NAMALWA (cell line): ENCODE results near the gene XPO5.
"Not testable (repeated sequence)": the region's sequence is repeated elsewhere in the genome, so short reads cannot be mapped to it uniquely, and the experiment has no call there.

ENCODE experiments used
- DNase-seq: peaks from one replicate; pipeline ENCODE4 v3.0.0-alpha.2; 2015; ENCODE audit warnings: low spot score

The XPO5 gene

DNA sequence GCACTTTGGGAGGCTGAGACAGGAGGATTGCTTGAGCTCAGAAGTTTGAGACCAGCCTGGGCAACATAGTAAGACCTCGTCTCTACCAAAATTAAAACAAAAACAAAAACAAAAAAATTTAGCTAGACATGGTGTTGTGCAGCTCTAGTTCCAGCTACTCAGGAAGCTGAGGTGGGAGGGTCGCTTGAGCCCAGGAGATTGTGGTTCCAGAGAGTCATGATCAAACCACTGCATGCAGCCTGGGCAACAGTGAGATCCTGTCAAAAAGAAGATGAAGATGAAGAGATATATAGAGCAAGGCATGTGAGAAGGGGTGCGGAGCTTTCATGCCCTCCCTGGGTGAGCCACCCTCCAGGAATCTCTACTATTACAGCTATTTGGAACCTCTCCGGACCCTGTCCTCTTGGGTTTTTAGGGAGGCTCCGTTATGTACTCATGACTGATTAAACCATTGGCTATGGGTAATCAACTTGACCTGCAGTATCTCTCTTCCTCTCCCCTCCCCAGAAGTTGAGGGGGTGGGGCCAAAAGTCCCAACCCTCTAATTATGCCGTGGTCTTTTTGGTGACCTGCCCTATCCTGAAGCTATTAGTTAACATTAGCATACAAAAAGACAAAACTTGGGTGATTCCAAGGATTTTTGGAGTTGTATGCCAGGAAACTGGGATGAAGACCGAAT is 9.2 kb upstream of the XPO5 start:
- no peak for DNase-seq

DNA sequence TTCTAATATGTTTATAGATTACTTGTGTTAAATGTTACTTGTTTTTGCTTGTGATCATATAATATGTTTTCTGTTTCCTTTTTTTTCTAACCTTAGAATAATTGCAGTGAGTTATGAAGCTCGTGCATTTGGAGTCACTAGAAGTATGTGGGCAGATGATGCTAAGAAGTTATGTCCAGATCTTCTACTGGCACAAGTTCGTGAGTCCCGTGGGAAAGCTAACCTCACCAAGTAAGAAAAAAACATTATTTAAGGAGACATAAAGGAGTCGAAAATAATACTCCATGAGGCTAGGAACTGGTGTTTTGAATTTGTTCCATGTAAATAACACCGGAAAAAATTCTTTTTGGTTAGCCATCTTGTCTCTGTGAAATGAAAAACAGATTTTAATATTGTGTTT is 7.1 kb upstream of the XPO5 start:
- no peak for DNase-seq

DNA sequence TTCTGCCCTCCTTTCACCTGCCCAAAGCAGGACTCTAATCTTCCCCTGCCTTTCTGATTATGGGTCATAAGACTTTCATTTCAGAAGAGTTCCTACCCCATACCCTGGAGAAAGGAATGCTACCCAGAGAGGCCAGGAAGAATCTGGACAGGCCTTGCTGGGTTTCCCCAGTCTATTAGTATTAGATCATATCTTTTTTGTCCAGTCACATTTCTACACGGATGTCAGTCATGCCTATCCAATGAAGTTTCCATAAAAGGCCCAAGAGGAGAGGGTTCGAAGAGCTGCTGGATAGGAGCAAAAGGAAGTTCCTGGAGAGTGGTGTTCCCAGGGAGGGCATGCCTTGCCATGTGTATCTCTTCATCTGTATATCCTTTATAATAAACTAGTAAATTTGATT is 3.3 kb upstream of the XPO5 start:
- no peak for DNase-seq

DNA sequence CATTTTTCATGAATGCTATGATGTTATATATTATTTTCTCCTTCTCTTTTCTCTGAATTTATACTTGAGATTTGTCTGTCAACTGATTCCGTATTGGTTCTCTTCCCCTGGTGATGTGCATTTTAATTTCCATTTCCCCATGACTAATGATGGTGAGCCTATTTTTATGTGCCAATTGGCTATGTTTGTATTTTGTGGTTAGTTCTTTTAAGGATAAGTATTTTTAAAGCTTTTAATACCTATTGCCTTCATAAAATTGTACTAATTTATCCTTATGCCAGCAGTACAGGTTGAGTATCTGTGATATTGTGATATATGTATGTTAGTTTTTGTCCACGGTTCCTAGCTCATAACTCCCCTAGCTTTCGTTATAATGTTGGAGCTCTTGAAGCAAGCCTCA is 2.9 kb upstream of the XPO5 start:
- DNase-seq: no peak

DNA sequence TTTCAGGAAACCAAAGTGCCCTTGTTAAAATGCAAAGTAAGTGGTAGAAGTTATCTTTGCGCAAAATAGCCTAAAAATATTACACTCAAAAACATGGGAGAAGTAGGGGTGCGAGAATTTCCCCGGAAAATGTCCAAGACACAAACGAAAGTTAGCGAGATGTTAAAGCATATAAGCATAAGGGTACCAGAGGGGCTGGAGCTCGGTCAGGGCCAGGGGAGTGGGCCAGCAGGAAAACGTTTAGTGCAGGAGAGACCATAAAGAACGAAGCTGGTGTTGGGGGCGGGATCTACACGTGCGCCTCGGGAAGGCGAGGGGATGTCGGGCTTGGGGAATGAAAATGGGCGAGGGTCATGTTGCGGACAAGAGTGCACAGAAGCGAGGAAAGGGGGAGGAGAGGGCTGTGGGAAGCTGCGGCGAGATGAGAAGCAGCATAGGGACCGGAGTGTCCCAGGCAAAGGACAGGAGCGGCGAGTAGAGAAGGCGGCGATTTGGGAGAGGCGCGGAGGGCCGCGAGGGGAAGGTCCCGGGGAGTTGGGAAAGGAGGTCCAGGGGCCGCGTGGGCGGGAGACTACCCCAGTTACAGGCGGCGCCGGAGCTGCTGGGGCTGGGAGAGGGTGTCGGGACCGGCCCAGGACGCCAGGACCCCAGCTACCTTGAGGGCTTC is 600 bp downstream of the XPO5 start:
- peak; percentile 39 for DNase-seq

DNA sequence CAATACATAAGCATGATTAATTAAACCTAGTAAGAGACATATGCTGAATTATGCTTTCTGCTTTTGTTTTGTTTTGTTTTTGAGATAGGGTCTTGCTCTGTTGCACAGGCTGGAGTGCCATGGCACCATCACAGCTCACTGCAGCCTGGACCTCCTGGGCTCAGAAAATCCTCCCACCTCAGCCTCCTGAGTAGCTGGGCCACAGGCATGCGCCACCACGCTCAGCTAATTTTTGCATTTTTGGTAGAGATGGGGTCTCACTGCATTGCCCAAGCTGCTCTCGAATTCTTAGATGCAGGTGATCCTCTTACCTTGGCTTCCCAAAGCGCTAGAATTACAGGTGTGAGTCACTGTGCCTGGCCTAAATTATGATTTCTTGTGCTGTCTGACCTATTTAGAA is 3.8 kb downstream of the XPO5 start:
- DNase-seq: no peak

DNA sequence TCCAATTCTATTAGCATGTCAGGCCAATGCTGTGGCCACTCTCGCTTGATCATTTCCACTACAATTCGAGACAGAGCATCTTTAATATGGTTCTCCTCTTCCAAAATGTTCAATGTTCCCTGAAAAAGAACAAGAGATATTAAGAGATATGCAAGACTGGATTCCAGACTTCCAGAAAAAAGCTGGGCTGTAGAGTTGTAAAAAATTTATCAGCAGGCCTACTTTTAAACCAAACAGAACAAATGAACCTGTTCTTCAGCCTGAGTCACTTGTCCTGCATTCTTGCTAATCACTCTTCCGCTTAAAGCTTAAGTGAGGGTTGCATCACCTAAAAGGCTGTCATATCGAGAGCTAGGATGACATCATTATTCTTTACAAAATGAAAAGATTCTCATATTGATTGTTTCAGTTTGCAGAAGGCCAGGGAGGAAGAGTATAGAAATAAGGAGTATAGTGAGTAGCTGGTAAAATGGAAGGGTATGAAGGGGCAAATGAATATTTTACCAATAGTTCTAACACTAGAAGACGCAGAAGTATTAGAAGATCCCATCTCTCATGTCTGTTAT is 4.9 kb downstream of the XPO5 start:
- no peak for DNase-seq

DNA sequence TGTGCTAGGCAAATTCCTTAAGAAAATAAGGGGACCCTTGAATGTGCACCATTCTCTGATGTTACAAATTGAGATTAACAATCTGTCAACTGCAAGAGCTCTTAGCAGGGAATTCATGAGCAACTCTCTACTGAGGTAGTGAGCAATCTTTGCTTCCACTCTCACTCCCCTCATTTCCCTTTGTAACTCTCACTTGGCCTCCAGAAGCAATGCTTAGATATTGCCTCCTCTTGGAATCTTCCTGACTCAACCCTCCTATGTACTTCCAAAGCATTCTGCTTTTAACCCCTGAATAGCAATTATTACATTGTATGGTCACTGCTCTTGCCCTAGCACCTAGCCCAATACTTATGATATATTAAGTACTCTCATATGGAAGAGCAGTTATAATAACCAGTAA is 16.5 kb downstream of the XPO5 start:
- DNase-seq: no peak

DNA sequence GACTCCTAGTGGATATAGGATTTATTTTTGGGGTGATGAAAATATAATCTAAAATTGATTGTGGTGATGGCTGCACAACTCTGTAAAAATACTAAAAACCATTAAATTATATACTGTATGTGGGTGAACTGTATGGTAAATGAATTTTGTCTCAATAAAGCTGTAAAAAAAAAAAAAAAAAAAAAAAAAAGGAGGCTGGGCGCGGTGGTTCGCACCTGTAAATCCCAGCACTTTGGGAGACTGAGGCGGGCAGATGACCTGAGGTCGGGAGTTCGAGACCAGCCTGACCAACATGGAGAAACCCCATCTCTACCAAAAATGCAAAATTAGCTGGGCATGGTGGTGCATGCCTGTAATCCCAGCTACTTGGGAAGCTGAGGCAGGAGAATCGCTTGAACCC is 18.2 kb downstream of the XPO5 start:
- not testable (repeated sequence) for DNase-seq

DNA sequence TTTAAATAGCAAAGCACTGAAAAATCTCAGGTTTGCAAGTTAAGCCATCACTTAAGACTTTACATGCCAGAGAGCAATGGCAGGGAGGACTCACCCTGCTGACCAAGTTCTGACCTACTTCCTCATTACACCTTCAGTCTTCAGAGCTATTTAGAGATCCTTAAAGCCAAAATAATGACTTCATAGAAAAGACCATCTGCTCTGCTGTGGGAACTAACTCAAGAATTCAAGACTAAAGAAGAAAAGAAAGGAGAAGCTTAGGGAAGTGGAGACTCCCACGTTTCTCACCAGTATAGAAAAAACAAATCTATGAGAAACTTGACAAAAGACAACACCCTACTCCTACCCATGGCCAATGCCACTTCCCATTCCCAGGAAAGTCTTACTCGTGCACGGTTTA is 28.6 kb downstream of the XPO5 start:
- DNase-seq: no peak

DNA sequence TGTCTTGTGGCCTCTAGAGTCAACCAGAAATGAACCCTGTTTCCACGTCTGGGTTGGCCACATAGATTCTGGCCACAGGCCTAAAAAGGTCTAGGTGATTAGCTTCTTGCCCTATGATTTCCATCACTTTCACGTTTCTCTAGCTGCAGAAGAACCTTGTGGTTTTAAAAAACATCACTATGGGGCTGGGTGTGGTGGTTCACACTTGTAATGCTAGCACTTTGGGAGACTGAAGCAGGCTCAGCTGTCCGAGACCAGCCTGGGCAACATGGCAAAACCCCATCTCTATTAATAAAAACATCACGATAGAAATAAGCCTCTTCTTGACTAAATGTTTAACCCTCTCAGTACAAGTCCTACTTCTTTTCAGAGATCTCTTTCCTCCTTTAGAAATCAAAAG is 31.4 kb downstream of the XPO5 start:
- DNase-seq: no peak

DNA sequence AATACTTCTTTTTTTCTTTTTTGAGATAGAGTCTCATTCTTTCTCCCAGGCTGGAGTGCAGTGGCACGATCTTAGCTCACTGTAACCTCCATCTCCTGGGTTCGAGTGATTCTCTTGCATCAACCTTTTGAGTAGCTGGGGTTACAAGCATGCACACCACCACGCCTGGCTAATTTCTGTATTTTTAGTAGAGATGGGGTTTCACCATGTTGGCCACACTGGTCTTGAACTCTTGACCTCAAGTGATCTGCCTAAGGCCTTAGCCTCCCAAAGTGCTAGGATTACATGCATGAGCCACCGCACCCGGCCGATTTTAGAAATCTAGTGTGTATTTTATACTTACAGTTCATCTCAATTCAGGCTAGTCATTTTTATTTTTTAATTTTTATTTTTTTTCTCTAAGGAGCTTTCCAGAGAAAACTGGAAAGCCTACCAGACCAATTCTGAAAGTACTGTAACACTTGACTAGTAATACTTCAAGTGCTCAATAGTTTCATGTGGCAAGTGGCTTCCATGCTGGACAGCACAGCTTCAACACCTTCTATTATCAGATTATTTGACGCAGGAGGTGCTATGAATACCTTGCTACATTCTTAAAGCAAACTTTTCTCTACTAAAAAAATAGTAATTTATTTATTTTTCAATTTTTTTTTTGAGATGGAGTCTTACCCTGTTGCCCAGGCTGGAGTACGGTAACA is 33.9 kb downstream of the XPO5 start:
- DNase-seq: no peak

DNA sequence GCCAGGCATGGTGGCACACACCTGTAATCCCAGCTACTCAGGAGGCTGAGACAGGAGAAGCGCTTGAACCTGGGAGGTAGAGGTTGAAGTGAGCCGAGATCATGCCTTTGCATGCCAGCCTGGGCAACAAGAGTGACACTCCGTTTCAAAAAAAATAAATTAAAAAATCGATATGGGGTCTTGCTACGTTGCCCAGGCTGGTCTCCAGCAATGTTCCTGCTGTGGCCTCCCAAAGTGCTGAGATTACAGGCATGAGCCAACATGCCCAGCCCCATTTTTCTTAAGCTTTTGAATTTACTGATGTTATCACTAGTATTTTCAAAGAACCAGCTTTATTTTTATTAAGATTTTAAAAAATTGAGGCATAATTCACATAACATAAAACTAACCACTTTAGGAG is 35.3 kb downstream of the XPO5 start:
- DNase-seq: no peak

DNA sequence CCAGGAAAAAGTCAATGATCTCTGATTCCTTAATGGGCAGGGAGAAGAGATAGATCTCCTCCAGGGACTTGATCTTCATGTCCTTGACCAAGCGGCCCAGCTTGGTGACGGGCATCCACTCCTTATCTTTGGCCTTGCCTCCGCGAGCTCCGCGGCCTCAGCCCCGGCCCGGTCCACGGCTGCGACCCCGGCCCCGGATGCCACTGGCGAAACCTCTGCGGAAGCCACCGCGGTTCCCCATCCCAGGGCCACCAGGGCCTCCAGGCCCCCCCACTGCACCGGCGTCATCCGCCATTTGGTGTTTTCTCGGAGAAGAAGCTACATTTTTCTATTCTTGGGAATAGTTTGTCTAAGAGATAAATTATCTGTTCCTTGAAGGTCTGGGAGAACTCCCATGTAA is 36.4 kb downstream of the XPO5 start:
- DNase-seq: not testable (repeated sequence)

DNA sequence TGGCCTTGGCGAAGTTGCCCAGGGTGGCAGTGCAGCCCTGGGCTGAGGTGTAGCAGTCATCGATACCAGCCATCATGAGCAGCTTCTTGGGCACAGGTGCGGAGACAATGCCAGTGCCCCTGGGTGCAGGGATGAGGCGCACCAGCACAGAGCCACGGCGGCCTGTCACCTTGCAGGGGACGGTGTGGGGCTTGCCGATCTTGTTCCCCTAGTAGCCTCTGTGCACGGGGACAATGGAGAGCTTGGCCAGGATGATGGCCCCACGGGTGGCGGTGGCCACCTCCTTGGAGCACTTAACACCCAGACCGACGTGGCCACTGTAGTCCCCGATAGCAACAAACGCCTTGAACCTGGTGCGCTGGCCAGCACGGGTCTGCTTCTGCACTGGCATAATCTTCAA is 36.9 kb downstream of the XPO5 start:
- DNase-seq: not testable (repeated sequence)

DNA sequence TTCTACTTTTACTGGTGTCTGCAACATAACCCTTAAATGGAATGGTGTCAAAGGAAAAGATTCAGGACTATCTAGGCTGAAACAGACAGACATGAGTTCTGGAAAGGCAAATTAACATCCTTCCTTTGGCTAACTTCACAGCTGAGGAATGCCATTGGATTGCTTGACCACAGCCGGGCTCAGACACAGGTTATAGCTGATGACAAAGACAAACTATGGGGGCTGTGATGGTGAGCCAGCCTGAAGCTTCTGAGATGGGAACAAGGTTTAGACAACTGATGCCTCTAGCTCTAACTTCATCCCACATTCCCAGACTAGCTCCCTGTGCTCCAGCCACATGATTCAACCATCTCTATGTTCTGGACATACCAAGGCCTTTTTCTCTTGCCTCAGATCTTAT is 43.6 kb downstream of the XPO5 start:
- DNase-seq: no peak

DNA sequence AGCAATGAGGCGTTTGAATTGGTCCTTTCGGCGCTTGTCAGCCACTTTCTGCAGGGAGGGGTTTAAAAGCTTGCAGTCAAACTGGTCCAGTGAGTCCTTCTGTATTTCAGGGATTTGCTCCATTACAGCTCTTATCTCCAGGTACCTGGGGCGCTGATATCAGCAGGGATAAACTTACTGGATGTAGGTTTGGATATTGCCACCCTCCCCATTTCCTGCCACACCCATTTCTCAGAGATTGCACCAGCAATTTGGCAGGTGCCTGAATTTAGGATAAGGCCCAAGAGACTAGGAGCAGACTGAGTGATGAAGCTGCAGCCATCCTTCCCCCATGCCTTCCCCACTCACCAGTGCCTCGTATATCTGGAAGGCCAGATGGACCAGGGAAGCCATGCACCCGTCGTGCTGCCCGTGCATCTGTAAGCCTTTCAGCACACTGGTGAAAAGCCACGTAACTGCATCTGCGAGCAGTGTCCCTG is 51.3 kb downstream of the XPO5 start:
- no peak for DNase-seq

DNA sequence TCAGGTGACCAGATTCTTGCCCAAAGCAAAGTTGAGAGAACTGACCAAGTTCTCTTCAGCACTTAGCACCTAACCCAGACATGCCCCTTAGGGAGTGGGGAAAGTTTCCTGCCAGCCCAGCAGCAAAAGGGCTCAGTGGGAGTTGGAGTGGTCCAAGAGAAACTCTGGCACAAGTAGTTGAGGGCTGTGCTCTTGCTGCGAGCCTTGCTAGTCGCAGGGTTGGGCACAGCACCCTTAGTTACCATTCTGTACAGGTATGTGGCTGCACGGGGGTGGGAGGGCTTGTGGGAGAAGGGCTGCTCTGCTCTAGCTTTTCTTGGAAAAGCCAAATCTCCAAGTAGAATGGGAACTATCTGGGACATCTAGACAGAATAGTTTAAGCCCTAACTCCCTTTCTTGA is 52.6 kb downstream of the XPO5 start:
- DNase-seq: no peak

DNA sequence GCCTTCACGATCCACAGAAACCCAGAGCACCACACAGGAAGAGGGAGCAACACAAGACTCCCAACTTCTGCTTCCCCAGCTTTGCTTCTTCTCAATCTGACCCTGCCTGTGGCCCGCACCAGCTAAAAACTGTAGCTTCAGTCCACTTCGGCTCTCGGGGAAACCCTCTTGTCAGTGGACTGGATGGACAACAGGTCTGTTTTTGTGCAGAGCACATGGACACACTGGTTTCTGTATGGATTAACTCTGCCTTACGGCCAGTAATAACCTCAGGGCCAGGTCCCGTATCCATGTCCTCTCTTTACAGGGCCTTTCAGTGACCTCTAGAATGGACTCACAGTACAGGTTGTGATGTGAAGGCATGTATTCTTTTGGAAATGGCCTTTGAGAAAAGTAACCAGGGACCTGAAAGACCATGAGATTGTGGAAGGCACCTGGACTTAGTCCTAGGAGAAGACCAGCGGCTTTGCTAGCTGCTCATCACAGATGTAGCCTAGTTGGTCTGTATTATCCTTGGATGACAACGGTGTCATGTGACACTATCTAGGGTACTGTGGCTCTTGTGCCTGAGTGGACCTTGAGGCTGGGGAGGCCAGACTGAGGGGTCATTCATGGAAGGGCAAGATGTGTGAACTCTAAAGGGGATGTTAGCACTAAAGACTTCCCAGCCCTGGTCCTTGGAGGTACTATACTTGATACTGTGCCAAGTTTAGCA is 53.1 kb downstream of the XPO5 start:
- DNase-seq: no peak

DNA sequence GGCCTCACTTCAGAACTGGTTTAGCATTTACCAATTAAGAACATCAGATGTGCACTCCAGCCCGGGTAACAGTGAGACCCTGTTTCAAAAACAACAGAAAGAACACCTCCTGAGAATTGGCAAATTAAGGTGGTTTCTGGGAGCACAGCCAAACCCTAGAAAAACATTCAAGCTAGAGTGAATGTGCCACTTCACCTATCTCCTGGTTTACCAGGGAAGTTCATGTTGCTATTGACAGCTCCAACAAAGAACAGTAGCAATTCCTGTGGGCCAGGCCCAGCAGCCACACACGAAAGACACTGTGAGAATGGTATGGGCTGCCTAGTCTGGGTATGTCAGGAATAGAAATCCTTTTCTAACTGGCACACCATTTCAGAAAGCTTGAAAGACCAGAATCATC is 54.0 kb downstream of the XPO5 start:
- no peak for DNase-seq

DNA sequence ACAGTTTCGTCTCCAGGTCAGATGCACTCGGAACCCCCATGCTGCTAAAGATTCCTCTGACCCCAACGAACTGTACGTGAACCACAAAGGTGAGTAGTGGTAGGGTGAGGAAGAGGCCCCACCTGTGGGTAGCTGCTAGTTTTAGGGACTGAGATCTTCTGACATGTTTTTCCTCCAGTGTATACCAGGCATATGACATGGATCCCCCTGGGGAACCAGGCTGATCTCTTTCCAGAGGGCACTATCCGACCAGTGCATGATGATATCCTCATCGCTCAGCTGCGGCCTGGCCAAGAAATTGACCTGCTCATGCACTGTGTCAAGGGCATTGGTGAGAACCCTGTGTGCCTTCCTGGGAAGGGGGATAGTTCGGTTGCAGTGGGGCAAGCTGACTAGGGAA is 55.7 kb downstream of the XPO5 start:
- DNase-seq: no peak
